Stimulated activated CD8-positive, alpha-beta memory T cell treated with anti-CD3 and anti-CD28 coated beads, Interleukin-7, amount 100 ng/mL, for 48 hours (primary cell): ENCODE measurements around the gene IQGAP2.

Experiments used
- DNase-seq, 2 donors: peaks; one replicate each; pipeline ENCODE4 v3.0.0-alpha.2; 2020; ENCODE audit warnings: low read depth in 1 of 2; ENCODE audit errors: extremely low read depth in 1 of 2

IQGAP2 gene

GRCh38 chr5:76561959-76562358, 158.9 kb downstream of the IQGAP2 start:
- DNase-seq: no peak

GRCh38 chr5:76565009-76565408, 161.9 kb downstream of the IQGAP2 start:
- no peak for DNase-seq

DNA sequence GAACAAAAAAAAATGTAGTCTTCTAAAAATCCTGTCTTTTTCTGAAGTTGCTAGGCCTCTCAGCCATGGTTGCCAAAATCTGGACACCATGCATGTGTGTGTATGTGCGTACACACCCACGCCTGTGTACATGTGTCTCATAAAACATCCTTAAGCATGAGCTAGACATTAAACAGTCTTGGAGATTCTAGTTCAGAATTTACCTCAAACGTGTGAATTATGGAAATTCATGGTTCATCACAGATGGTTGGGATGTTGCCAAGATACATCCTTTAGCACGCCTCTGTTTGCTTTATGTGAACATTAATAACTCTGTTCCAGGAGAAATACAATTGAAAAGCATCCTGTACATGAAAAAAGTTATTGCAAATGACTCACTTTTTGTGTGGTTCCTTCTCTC, 167.1 kb downstream of the IQGAP2 start:
- no peak for DNase-seq

- DNase-seq: no peak
Observed at GRCh38 chr5:76571559-76571958, 168.5 kb downstream of the IQGAP2 start.

- no peak for DNase-seq
Observed at GRCh38 chr5:76576450-76576849, 173.4 kb downstream of the IQGAP2 start.

DNA sequence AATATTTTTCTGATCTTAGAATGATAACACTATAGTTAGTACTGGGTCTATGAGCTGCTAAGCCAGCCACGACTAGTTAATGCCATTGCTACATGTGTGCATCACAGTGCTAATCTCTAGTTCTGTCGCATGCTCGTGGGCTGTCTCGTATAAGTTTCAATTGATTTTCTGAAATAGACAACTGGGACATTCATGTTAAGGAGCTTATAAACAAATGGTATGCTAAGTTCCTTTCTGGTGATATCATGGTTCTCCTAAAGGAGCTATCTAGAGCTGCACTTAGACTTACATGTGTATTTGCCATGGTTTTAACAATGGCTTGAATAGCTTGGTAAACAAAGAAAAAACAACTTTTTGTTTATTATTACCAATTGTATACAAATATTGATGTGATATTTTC, 173.9 kb downstream of the IQGAP2 start:
- no peak for DNase-seq

DNA sequence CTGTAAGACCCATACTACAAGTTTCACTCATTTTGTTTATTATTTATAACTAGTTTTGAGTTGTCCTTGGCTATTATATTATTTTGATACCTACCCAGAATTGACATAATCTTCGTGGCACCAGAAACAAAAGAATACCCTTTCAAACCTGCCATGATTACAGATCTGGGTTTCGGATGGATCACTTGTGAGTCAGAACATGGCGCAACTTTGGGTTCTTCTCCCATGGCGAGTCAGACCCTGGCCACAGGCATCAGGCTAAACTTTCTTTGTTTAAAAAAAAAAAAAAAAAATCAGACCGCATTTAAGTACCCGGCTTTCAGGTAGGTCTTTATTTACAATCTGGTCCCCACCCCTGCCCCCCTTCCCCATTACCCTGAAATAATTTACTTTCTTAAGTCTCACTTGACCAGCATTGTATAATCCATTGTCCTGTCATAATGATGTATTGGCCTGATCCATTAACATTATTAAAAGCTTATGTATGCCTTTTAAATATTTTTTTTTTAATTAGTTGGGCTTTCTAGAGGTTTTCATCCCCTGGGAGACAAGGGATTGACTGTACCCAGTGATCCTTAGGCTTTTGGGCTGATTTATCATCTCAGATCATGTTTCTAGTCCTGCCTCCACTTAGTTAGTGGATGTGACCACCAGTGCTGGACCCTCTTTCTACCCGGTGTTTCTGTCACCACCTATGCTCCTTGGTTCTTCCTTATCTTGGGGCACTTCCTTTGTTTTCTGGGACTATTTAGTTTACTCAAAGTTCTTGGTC, 176.3 kb downstream of the IQGAP2 start:
- no peak for DNase-seq

DNA sequence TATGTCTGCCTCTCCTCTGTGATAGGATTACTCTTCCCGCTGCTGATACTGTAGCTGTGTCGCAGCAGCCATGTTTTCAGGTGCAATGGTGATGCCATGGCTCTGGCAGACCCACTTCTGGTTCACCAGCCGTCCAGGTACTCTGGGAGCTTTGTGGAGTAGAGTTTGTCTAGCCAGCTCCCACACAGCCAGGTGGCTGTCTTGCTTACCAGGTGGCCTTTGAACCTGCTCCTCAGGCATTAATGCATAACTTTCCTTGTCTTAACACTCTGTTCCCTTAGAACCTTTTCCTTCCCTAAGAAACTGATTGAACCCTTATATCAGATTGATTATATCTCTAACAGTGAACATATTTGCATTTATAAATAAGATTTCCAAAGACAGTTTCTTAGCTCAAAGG, 177.9 kb downstream of the IQGAP2 start:
- no peak for DNase-seq

DNA sequence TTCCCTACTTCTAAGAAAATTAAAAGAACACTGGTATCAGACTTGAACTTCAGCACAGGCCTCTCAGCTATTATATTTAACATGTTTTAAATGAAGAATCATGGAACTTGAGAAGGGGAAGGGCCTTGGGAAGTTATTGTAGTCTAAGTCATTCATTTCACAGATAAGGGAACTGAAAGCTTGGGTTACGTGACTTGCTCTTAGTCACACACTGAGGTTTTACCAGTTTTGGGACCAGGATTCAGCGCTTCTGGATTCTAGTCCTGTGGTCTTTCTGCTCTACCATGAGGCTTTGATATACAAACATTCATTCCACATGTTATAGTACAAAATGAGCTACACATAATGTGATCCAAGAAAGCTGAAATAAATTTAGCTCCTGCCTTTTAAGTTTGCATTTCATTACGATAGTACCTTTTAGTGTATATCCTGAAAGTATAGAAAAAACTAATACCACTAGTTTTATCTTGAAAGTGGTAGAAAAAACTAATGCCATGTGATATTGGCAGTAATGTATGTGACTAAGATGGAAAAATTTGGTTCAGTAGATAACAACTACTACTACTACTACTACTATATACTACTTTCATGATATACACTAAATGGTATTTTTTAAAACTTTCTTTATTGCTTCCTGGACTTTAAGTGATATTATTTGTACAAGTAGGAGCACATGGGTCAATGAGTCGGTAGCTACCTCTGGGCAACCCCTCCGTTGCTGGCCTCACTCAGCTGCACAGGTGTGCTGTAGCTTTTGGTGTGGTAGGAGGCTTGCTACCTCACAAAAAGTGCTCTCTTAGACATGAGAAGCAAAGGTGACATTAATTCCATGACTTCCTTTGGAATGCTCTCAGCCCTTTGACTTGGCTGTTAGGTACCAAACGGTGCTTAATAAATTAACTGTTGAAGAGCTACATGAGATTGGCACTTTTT, 179.4 kb downstream of the IQGAP2 start:
- DNase-seq: peak in 1 of 2 donors; percentile 22

- no peak for DNase-seq
Observed at GRCh38 chr5:76583163-76584047, 180.3 kb downstream of the IQGAP2 start.

- no peak for DNase-seq
Observed at GRCh38 chr5:76585783-76586217, 182.7 kb downstream of the IQGAP2 start.

DNA sequence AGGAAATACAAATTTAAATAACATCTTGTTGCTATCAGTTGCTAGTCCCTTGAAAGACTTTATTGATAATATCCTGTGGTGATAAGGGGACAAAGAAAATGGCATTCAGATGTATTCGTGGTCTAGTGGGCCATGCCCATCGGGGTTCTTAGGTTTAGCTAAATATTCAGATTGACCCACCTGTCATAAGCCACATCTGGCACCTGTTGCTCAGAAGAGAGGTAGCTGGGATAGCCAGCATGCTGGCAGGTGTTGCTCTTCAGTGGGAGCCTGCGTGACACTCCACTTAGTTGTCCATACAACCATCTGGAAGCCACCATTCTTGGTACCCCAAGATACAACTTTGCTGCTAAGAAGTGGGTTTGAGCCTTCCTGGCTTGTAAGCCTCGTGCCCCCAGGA, 183.4 kb downstream of the IQGAP2 start:
- no peak for DNase-seq

GRCh38 chr5:76590027-76590426, 186.9 kb downstream of the IQGAP2 start:
- DNase-seq: peak in 1 of 2 donors; percentile 3

GRCh38 chr5:76591366-76591765, 188.3 kb downstream of the IQGAP2 start:
- no peak for DNase-seq

- DNase-seq: no peak
Observed at GRCh38 chr5:76592692-76593091, 189.6 kb downstream of the IQGAP2 start.

DNA sequence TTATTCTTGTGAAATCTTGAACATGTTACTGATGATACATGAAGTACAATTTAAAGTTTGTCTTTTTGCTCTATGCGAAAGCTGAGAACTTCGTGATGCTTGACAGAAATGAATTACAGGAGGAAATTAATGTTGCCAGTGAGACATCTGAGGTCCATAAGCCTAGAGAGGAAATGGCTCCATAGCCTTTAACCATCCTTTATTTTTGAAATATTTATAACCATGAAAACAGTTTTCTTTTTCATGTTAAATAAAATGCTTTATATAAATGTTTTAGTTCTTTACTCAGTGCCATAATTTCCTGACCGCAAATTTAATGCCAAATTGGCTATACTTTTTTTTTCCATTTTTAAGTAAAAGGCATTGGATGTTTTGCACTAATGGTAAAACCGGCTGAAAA, 191.0 kb downstream of the IQGAP2 start:
- no peak for DNase-seq

DNA sequence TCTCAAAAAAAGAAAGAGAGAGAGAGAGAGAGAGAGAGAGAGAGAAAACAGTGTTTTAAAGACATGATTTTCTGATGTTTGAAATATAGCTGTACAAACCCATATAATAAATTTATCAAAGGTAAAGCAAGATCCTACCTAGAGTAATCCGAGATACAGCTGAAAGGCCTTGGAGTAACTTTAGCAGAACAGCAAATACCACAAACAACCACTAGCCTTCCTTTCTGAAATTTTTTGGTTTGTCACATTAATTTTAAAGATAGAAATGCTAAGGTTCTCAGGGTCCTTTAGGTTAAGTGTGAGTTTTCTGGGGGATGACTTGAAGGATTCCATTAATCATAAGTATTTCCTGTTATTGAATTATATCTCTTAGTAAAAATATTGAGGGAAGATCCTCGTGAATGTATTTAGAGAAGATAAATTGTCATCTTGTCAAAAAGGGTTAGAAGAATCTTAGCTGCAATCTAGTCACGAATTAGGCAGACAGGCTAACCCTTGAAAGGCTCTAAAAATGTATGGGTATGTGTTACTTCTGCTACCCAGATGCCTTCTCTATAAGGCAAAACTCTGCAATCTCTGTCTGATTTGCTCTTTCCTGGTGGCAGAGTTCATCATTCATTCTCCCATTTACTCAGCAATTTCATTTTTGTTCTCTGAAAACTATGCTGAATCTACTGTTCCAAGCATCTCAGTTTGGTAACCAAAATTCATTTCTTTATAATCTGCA, 192.8 kb downstream of the IQGAP2 start:
- no peak for DNase-seq

DNA sequence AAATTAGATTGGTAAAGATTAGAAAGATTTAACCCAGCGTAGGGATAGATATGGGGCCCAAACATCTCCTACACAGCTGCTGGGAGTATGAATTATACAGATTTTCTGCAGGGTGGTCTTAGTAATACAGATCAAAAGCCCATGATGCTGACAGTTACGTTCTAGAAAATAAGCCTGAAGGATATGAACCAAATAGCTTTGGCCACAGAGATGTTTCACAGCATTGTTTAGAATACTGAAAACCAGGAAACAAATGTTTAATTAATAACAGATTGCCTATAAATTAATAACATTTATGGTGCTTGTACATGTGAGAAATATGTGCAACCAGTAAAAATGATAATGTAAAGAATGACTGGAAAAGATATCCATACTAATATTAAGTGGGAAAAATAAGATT, 195.4 kb downstream of the IQGAP2 start:
- no peak for DNase-seq

DNA sequence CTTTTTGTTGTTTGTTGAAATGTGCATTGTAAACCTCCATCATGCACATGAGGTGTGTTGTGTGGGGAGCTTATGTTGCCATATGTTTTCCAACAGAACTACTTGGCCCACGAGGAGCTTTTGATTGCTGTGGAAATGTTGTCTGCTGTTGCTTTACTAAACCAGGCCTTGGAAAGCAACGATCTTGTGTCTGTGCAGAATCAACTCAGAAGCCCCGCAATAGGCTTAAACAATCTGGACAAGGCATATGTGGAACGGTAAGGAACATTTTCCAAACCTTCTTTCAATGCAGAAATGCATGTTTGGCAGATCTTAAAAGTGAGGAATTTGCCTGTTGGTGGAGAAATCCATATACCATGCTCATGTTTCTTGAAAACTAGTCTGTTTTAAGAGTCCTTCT, 197.6 kb downstream of the IQGAP2 start:
- DNase-seq: no peak

DNA sequence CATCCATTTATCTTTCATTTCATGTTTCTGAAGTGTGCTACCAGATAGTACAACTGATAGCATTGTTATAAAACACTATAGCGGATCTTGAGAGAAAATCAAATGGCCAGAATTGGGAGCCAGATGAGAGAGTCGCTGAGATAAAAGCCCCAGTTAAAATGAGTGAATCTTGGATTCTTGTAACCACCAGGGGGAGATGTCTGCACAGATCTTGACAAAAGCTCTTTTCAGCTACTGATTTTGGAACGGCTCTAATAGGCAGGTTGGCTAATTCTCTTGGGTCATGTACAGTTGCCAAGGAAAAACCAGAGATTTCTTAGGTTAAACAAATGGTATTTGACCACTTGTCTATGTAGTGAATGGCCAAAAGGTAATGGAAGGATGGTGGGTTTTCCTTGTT, 198.4 kb downstream of the IQGAP2 start:
- no peak for DNase-seq
